HepG2 (cell line): ENCODE results near the gene ISG20. TPM values are rescaled to one million over a fixed set of nuclear protein-coding genes. Genes with fewer than 3 reads are reported as not detected.

Experiments
- DMAP1 ChIP-seq: IDR thresholded peaks from 2 replicates; pipeline ENCODE4 v1.6.1; 2016
- KDM2A ChIP-seq: sonication (generic); formaldehyde crosslinking; IDR thresholded peaks from 2 replicates; pipeline ENCODE4 v1.4.0; 2020; ENCODE audit warnings: low read depth, missing genetic modification reagents, borderline replicate concordance
- KLF6 ChIP-seq: IDR thresholded peaks from 2 replicates; pipeline ENCODE4 v1.8.0; 2016; ENCODE audit warnings: missing biosample characterization, missing genetic modification reagents
- RXRB ChIP-seq: IDR thresholded peaks from 2 replicates; pipeline ENCODE4 v1.6.1; 2016; ENCODE audit warnings: borderline replicate concordance, missing genetic modification reagents, missing compliant biosample characterization
- SKIL ChIP-seq: sonication (generic); formaldehyde crosslinking; IDR thresholded peaks from 2 replicates; pipeline ENCODE4 v1.8.0; 2022; ENCODE audit warnings: missing genetic modification reagents, mild to moderate bottlenecking, moderate library complexity, borderline replicate concordance
- SP140L ChIP-seq: sonication (generic); formaldehyde crosslinking; IDR thresholded peaks from 2 replicates; pipeline ENCODE4 v1.4.0; 2020; ENCODE audit warnings: missing genetic modification reagents, borderline replicate concordance
- SPEN ChIP-seq: sonication (generic); formaldehyde crosslinking; IDR thresholded peaks from 2 replicates; pipeline ENCODE4 v1.5.1; 2020; ENCODE audit warnings: low read depth, mild to moderate bottlenecking, missing genetic modification reagents
- TBX3 ChIP-seq: fragments of 450-650 bp; IDR thresholded peaks from 2 replicates; pipeline ENCODE4 v1.6.1; 2017; ENCODE audit warnings: antibody characterized with exemption, mild to moderate bottlenecking, inconsistent platforms, borderline replicate concordance
- TCF7 ChIP-seq: sonication (generic); IDR thresholded peaks from 2 replicates; pipeline ENCODE4 v1.6.1; 2016; ENCODE audit warnings: antibody characterized with exemption, low read depth
- WIZ ChIP-seq: sonication (generic); formaldehyde crosslinking; IDR thresholded peaks from 2 replicates; pipeline ENCODE4 v1.5.1; 2020; ENCODE audit warnings: mild to moderate bottlenecking, missing genetic modification reagents
- ZMYM4 ChIP-seq: sonication (generic); formaldehyde crosslinking; IDR thresholded peaks from 2 replicates; pipeline ENCODE4 v1.8.1; 2023; ENCODE audit warnings: mild to moderate bottlenecking, missing genetic modification reagents
- ZNF274 ChIP-seq: sonication (generic); formaldehyde crosslinking; IDR thresholded peaks from 2 replicates; pipeline ENCODE4 v1.5.1; 2020; ENCODE audit warnings: mild to moderate bottlenecking, missing genetic modification reagents
- polyA plus RNA-seq, 8 experiments: library from polyadenylated mRNA; depleted of rRNA in 3 of 8; stranded (reverse) in 7 of 8; unstranded in 1 of 8; fragments of >200 nt; fragmentation: Illumina TruSeq in 4 of 8; extraction: Trizol in 4 of 8; gene quantifications; 2 replicates each; pipeline versions ENCODE4 v1.2.1 to v1.2.3, GENCODE V29; 2011 to 2016; ENCODE audit warnings: low read depth in 4 of 8, missing spikeins in 1 of 8, mixed read lengths in 1 of 8; ENCODE audit not compliant: insufficient read depth in 1 of 8
- total RNA-seq, 5 experiments: library from RNA; depleted of rRNA; stranded (reverse); fragments of >200 nt; fragmentation: Illumina TruSeq; extraction: Trizol; gene quantifications; 2 replicates each; pipeline ENCODE4 v1.2.3, GENCODE V29; 2016; ENCODE audit warnings: low read depth in 1 of 5
- TF ChIP-seq, protein P1 (sequence below): sonication (generic); formaldehyde crosslinking; IDR thresholded peaks from 2 replicates; pipeline ENCODE4 v1.4.0; 2020; ENCODE audit warnings: missing genetic modification reagents, mild to moderate bottlenecking, borderline replicate concordance
- TF ChIP-seq, protein P2 (sequence below): sonication (generic); formaldehyde crosslinking; IDR thresholded peaks from 2 replicates; pipeline ENCODE4 v1.4.0; 2020; ENCODE audit warnings: missing genetic modification reagents, borderline replicate concordance
- TF ChIP-seq, protein P3 (sequence below): sonication (generic); formaldehyde crosslinking; IDR thresholded peaks from 2 replicates; pipeline ENCODE4 v1.4.0; 2020; ENCODE audit warnings: missing genetic modification reagents, borderline replicate concordance

ISG20 gene
- total and polyA plus RNA-seq, 2 of the 13 experiments (the other 11 are each of a cell fraction or from before 2014, with no cell fraction given): 6.3 to 31.5 TPM

- TF ChIP-seq, protein P1, sequence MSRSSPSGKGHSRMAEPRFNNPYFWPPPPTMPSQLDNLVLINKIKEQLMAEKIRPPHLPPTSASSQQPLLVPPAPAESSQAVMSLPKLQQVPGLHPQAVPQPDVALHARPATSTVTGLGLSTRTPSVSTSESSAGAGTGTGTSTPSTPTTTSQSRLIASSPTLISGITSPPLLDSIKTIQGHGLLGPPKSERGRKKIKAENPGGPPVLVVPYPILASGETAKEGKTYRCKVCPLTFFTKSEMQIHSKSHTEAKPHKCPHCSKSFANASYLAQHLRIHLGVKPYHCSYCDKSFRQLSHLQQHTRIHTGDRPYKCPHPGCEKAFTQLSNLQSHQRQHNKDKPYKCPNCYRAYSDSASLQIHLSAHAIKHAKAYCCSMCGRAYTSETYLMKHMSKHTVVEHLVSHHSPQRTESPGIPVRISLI (CRISPR knock-in tag): peak; percentile 28; the same call in 1 of the 2 replicates
- TF ChIP-seq ZMYM4 (CRISPR knock-in tag) (peak; percentile 71; the same call in 1 of the 2 replicates), RXRB (CRISPR knock-in tag) (peak; percentile 65; the same call in 1 of the 2 replicates), SP140L (CRISPR knock-in tag) (no peak), SPEN (CRISPR knock-in tag) (peak; percentile 72), SKIL (CRISPR knock-in tag) (peak; percentile 60; the same call in 1 of the 2 replicates), WIZ (CRISPR knock-in tag) (0 out of 2 replicates have a peak, but pooled peaks have one; percentile 53), TCF7 (no peak), DMAP1 (CRISPR knock-in tag) (0 out of 2 replicates have a peak, but pooled peaks have one; percentile 52), TBX3 (peak; percentile 82; the same call in 1 of the 2 replicates), ZNF274 (CRISPR knock-in tag) (peak; percentile 17; the same call in 1 of the 2 replicates), KLF6 (CRISPR knock-in tag) (no peak), KDM2A (CRISPR knock-in tag) (peak; percentile 90)
- TF ChIP-seq, protein P2, sequence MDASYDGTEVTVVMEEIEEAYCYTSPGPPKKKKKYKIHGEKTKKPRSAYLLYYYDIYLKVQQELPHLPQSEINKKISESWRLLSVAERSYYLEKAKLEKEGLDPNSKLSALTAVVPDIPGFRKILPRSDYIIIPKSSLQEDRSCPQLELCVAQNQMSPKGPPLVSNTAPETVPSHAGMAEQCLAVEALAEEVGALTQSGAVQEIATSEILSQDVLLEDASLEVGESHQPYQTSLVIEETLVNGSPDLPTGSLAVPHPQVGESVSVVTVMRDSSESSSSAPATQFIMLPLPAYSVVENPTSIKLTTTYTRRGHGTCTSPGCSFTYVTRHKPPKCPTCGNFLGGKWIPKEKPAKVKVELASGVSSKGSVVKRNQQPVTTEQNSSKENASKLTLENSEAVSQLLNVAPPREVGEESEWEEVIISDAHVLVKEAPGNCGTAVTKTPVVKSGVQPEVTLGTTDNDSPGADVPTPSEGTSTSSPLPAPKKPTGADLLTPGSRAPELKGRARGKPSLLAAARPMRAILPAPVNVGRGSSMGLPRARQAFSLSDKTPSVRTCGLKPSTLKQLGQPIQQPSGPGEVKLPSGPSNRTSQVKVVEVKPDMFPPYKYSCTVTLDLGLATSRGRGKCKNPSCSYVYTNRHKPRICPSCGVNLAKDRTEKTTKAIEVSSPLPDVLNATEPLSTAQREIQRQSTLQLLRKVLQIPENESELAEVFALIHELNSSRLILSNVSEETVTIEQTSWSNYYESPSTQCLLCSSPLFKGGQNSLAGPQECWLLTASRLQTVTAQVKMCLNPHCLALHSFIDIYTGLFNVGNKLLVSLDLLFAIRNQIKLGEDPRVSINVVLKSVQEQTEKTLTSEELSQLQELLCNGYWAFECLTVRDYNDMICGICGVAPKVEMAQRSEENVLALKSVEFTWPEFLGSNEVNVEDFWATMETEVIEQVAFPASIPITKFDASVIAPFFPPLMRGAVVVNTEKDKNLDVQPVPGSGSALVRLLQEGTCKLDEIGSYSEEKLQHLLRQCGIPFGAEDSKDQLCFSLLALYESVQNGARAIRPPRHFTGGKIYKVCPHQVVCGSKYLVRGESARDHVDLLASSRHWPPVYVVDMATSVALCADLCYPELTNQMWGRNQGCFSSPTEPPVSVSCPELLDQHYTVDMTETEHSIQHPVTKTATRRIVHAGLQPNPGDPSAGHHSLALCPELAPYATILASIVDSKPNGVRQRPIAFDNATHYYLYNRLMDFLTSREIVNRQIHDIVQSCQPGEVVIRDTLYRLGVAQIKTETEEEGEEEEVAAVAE (CRISPR knock-in tag): 0 out of 2 replicates have a peak, but pooled peaks have one; percentile 14
- TF ChIP-seq, protein P3, sequence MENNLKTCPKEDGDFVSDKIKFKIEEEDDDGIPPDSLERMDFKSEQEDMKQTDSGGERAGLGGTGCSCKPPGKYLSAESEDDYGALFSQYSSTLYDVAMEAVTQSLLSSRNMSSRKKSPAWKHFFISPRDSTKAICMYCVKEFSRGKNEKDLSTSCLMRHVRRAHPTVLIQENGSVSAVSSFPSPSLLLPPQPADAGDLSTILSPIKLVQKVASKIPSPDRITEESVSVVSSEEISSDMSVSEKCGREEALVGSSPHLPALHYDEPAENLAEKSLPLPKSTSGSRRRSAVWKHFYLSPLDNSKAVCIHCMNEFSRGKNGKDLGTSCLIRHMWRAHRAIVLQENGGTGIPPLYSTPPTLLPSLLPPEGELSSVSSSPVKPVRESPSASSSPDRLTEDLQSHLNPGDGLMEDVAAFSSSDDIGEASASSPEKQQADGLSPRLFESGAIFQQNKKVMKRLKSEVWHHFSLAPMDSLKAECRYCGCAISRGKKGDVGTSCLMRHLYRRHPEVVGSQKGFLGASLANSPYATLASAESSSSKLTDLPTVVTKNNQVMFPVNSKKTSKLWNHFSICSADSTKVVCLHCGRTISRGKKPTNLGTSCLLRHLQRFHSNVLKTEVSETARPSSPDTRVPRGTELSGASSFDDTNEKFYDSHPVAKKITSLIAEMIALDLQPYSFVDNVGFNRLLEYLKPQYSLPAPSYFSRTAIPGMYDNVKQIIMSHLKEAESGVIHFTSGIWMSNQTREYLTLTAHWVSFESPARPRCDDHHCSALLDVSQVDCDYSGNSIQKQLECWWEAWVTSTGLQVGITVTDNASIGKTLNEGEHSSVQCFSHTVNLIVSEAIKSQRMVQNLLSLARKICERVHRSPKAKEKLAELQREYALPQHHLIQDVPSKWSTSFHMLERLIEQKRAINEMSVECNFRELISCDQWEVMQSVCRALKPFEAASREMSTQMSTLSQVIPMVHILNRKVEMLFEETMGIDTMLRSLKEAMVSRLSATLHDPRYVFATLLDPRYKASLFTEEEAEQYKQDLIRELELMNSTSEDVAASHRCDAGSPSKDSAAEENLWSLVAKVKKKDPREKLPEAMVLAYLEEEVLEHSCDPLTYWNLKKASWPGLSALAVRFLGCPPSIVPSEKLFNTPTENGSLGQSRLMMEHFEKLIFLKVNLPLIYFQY (CRISPR knock-in tag): peak; percentile 94
Observed at GRCh38 chr15:88638626-88639372, at the start of gene ISG20 (continued).
